Heart right ventricle (tissue), 16 donors: ENCODE measurements around the gene TCF15. TPM values are rescaled to one million over a fixed set of nuclear protein-coding genes. Genes with fewer than 3 reads are reported as not detected.

Source experiments
- ATAC-seq, 8 donors: fragments of 200-7000 bp; cut with Tn5 transposase; one replicate each; pipeline ENCODE4 v1.9.1; 2020; ENCODE audit warnings: mild to moderate bottlenecking in 8 of 8, moderate library complexity in 8 of 8, moderate number of reproducible peaks in 1 of 8
- DNase-seq, 2 donors: peaks; one replicate each; pipeline ENCODE4 v3.0.0-alpha.2; 2020
- H3K27ac ChIP-seq, 10 donors: fragments of 200-600 bp; sonication (generic) in 2 of 10; one replicate each; pipeline versions ENCODE4 v1.5.0 to v1.8.0; 2020 to 2022; ENCODE audit warnings: mild to moderate bottlenecking in 3 of 10
- H3K27me3 ChIP-seq, 7 donors: fragments of 200-600 bp; one replicate each; pipeline ENCODE4 v1.8.0; 2021 to 2022; ENCODE audit warnings: mild to moderate bottlenecking in 2 of 7
- H3K36me3 ChIP-seq, 9 donors: fragments of 200-600 bp; sonication (generic) in 1 of 9; one replicate each; pipeline versions ENCODE4 v1.5.0 to v1.8.0; 2020 to 2022; ENCODE audit warnings: mild to moderate bottlenecking in 2 of 9
- H3K4me1 ChIP-seq, 9 donors: fragments of 200-600 bp; sonication (generic) in 1 of 9; one replicate each; pipeline versions ENCODE4 v1.5.0 to v1.8.0; 2020 to 2022; ENCODE audit warnings: mild to moderate bottlenecking in 4 of 9
- H3K4me3 ChIP-seq, 10 donors: fragments of 200-600 bp; sonication (generic) in 2 of 10; one replicate each; pipeline versions ENCODE4 v1.5.0 to v1.8.0; 2020 to 2022; ENCODE audit warnings: mild to moderate bottlenecking in 7 of 10, moderate library complexity in 2 of 10
- H3K9me3 ChIP-seq, 11 donors: fragments of 200-600 bp in 10 of 11; sonication (generic) in 2 of 11; one replicate each; pipeline versions ENCODE4 v1.5.0 to v1.8.0; 2013 to 2022; ENCODE audit warnings: mild to moderate bottlenecking in 2 of 11, control low read depth in 1 of 11, moderate library complexity in 1 of 11
- WGBS, 2 donors: extraction: QIAGEN DNeasy Blood & Tissue Kit; methylation state at CpG; one replicate each; pipeline ENCODE4 v1.1.7; 2013; ENCODE audit warnings: inconsistent platforms in 1 of 2; 5-methylcytosine and 5-hydroxymethylcytosine counted together
- intact Hi-C, 10 donors: fragments of 100-400 bp; cut with DNase I; formaldehyde crosslinking; loops; one replicate each; pipeline versions ENCODE4 v1.11.1 to v1.14.2; 2022
- polyA plus RNA-seq, 2 donors: library from polyadenylated mRNA; stranded (reverse); fragments of 200-250 nt; gene quantifications; one replicate each; pipeline ENCODE4 v1.2.3, GENCODE V29; 2013
- total RNA-seq, 10 donors: library from RNA; stranded (reverse); fragmentation: NEBNext Ultra II Directional in 3 of 10; extraction: Animal tissue kit (Norgen Biotek cat#: 25700) in 3 of 10; gene quantifications; one replicate each; pipeline versions ENCODE4 v1.2.1 to v1.2.4, GENCODE V29; 2021 to 2023
- TF ChIP-seq, protein P1 (sequence below), 9 donors: fragments of 200-600 bp; sonication (generic) in 2 of 9; IDR thresholded peaks; one replicate each; pipeline versions ENCODE4 v1.5.0 to v1.8.0; 2021 to 2022; ENCODE audit warnings: antibody characterized with exemption in 9 of 9, mild to moderate bottlenecking in 5 of 9, moderate library complexity in 1 of 9
- donor health status: Arrhythmogenic right ventricular cardiomyopathy.
- donor health status: ischemic (EF 13 %, LVEDD 7.1; RV severe dilation, severe dysfunction).
- donor health status: healthy with polysubstance abuse.
- donor health status: DM: no; HTN: yes; CAD: no.
- donor health status: DM: no; HTN: no; CAD: no.
- donor health status: ischemic (EF 25% LVEDD 6.9; RV normal size, moderate dysfunction).
- donor health status: ischemic (EF 25% LVEDD 5.7; RV mildly dilated, moderate dysfunction).
- donor health status: healthy.
- donor health status: DM: yes; HTN: yes; CAD: no.
- donor health status: Ischemic cardiomyopathy.
- donor health status: ischemic (EF 35%, LVEDD 5.7; RV mildly dilated, moderate dysfunction).
- donor health status: nonischemic (EF 11% LVEDD 7.7; RV severe dilation, severe dysfunction).
- donor health status: DM: yes; HTN: yes; CAD: no.
- donor health status: PGD.
- donor health status: ischemic (EF 29% LVEDD 5.4; RV normal size, mild dysfunction).
- donor health status: nonischemic (EF 23%, LVEDD 6.1; RV moderate dilation, normal function).

The TCF15 gene
- total and polyA plus RNA-seq, 12 donors, result 4.6 to 41.0 (median 8.4) TPM

DNA sequence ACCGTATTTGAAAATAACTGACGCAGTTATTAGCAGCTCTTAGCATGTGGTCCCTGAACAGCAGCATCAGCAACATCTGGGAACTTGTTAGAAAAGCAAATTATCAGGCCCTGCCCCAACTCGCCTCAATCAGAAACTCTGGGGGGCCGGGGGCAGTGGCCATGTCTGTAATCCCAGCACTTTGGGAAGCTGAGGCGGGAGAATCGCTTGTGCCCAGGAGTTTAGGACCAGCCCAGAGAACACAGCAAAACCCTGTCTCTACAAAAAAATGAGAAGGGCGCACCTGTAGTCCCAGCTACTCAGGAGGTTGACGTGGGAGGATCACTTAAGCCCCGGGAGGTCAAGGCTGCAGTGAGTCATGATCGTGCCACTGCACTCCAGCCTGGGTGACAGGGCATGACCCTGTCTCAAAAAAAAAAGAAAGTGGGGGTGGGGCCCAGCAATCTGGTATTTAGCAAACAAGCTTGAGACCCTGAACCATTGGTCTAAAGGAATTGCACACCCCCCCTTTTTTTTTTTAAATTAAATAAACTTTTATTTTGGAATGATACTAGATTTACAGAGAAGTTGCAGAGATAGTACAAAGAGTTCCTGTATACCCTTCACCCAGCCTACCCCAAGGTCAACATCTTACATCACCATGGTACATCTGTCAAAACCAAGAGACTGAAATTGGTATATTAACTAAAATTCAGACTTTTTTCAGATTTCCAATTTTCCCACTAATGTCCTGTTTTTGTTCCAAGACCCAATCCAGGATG, 36.2 kb upstream of the TCF15 start:
- TF ChIP-seq, protein P1, sequence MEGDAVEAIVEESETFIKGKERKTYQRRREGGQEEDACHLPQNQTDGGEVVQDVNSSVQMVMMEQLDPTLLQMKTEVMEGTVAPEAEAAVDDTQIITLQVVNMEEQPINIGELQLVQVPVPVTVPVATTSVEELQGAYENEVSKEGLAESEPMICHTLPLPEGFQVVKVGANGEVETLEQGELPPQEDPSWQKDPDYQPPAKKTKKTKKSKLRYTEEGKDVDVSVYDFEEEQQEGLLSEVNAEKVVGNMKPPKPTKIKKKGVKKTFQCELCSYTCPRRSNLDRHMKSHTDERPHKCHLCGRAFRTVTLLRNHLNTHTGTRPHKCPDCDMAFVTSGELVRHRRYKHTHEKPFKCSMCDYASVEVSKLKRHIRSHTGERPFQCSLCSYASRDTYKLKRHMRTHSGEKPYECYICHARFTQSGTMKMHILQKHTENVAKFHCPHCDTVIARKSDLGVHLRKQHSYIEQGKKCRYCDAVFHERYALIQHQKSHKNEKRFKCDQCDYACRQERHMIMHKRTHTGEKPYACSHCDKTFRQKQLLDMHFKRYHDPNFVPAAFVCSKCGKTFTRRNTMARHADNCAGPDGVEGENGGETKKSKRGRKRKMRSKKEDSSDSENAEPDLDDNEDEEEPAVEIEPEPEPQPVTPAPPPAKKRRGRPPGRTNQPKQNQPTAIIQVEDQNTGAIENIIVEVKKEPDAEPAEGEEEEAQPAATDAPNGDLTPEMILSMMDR (IDR thresholded peaks at IDR 0.05), result no peak
- Histone ChIP-seq H3K27me3 (peaks cover 0 to 14% (median 0%) of the 10 kb centered on the region in 7 donors), H3K4me1 (peaks cover 6 to 37% (median 27%) of the 10 kb centered on the region in 9 donors), H3K36me3 (peaks cover 0 to 44% (median 28%) of the 10 kb centered on the region in 9 donors), H3K27ac (peak overlapping the region in 8 of 10 donors; percentile 17 to 67 (median 58)), H3K9me3 (peaks cover 0 to 8% (median 0%) of the 10 kb centered on the region in 11 donors), H3K4me3 (no peak overlapping the region)
- DNase-seq (no peak), ATAC-seq (peak in 1 of 8 donors; percentile 14)
- intact Hi-C loops, result loop anchor here in 8 of 10 donors (2.0 to 10.0 kb wide), 6 partner anchors 85 to 294 kb away; no protein-coding TSS in a partner anchor
- 70 to 79% methylated on average over 10 of the region's 10 CpGs for WGBS, 2 donors

DNA sequence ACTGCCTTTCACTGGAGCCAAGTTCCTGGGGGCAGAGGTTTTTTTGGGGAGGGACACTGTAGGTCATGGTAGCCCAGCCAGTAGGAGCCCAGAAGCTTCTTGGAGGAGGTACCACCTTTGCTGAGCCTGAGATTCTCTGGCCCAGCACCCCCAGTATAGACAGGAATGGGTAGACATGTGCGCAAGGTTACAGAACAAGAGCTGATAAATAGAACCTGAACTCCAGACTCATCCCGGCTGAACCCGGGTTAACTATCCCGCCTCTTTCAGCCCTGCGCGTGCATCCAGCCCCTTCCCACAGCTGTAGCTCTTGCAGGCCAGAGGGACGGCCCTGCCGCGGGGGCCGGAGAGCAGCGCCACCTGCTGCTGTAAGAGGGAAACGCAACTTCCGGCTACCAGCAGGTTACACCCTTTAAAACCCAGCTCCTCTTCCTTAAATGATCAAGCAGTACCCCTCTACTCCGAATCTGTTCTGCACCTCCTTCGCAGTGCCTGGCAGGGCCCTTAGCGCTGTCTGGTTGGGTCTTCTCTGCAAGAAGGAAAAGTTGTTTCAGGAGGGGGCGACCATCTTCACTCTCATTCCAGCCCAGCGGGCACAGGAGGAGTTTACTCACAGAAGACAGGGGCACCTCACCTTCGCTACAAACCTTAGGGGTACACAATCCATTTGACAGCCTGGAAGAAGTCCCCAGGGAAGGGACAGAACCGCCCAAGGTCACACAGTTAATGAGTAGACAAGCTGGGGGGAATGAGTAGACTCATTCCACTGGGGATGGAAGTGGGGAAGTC, 35.4 kb upstream of the TCF15 start:
- H3K27me3 ChIP-seq, result peaks cover 0 to 14% (median 0%) of the 10 kb centered on the region in 7 donors
- H3K27ac ChIP-seq, result peak overlapping the region in 9 of 10 donors; percentile 1 to 67 (median 54)
- peaks cover 0 to 8% (median 0%) of the 10 kb centered on the region in 11 donors for H3K9me3 ChIP-seq
- intact Hi-C loops, result loop anchor here (1.0 to 10.0 kb wide), 10 partner anchors 41 to 293 kb away; no protein-coding TSS in a partner anchor
- WGBS, 2 donors, result 14 to 15% methylated on average over 20 of the region's 20 CpGs
- DNase-seq (peak; percentile 73 to 82), ATAC-seq (peak; percentile 68 to 85 (median 82))
- H3K36me3 ChIP-seq, result peaks cover 0 to 39% (median 28%) of the 10 kb centered on the region in 9 donors
- H3K4me1 ChIP-seq, result peaks cover 2 to 34% (median 24%) of the 10 kb centered on the region in 9 donors
- peak overlapping the region in 1 of 10 donors; percentile 6 for H3K4me3 ChIP-seq
- TF ChIP-seq, protein P1 (IDR thresholded peaks at IDR 0.05), result peak; percentile 90 to 99 (median 97)

DNA sequence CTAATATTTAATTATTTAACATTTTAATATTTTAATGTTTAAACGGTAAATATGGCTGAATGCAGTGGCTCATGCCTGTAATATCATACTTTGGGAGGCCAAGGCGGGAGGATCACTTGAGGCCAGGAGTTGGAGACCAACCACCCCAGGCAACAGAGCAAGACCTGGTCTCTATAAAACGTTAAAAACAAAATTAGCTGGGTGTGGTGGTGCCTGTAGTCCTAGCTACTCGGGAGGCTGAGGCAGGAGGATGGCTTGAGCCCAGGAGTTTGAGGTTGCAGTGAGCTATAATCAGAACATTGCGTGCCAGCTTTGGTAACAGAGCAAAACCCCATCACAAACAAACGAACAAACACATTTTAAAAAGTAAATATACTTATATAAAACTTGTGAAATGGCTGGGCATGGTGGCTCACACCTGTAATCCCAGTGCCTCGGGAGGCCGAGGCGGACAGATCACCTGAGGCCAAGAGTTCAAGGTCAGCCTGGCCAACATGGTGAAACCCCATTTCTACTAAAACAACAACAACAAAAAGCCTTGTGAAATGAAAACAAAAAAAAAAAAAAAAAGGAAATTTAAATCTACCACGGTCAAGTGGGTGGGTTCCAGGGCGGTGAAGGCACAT, 34.7 kb upstream of the TCF15 start:
- Histone ChIP-seq H3K27me3 (peaks cover 0 to 14% (median 0%) of the 10 kb centered on the region in 7 donors), H3K4me1 (peaks cover 2 to 34% (median 24%) of the 10 kb centered on the region in 9 donors), H3K9me3 (peaks cover 0 to 8% (median 0%) of the 10 kb centered on the region in 11 donors), H3K27ac (peak overlapping the region in 7 of 10 donors; percentile 1 to 67 (median 46)), H3K4me3 (no peak overlapping the region), H3K36me3 (peaks cover 0 to 32% (median 26%) of the 10 kb centered on the region in 9 donors)
- intact Hi-C loops, result loop anchor here in 8 of 10 donors (1.0 to 10.0 kb wide), 9 partner anchors 40 to 293 kb away; no protein-coding TSS in a partner anchor
- ATAC-seq (no peak), DNase-seq (no peak)
- 76 to 81% methylated on average over 11 of the region's 11 CpGs for WGBS, 2 donors
- TF ChIP-seq, protein P1 (IDR thresholded peaks at IDR 0.05), result no peak
